ENCODE data around the gene CAPN11.

DNA sequence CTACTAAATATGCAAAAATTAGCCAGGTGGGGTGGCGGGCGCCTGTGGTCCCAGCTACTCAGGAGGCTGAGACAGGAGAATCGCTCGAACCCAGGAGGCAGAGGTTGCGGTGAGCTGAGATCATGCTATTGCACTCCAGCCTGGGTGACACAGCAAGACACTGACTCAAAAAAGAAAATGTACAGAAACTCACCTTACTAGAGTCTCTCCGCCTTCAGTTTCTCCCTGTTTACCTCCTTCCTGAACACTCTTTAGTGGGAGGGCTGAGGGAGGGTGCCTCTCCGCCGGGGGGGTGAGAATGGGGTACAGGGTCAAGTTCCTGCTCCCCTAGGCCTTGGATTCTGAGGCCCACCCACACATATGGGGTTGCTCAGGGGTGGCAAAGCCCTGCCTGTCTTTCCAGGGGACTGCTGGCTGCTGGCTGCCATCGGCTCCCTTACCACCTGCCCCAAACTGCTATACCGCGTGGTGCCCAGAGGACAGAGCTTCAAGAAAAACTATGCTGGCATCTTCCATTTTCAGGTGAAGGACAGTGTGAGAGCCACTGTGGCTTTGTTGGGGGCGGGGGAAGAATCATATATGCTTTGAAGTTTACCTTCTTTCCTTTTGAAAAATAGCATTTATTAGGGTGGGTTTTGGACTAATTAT lies 13.4 kb downstream of the CAPN11 start:
- TF ChIP-seq, protein P1, sequence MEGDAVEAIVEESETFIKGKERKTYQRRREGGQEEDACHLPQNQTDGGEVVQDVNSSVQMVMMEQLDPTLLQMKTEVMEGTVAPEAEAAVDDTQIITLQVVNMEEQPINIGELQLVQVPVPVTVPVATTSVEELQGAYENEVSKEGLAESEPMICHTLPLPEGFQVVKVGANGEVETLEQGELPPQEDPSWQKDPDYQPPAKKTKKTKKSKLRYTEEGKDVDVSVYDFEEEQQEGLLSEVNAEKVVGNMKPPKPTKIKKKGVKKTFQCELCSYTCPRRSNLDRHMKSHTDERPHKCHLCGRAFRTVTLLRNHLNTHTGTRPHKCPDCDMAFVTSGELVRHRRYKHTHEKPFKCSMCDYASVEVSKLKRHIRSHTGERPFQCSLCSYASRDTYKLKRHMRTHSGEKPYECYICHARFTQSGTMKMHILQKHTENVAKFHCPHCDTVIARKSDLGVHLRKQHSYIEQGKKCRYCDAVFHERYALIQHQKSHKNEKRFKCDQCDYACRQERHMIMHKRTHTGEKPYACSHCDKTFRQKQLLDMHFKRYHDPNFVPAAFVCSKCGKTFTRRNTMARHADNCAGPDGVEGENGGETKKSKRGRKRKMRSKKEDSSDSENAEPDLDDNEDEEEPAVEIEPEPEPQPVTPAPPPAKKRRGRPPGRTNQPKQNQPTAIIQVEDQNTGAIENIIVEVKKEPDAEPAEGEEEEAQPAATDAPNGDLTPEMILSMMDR (IDR thresholded peaks at IDR 0.05), result no peak
- TF ChIP-seq POLR2A (IDR thresholded peaks at IDR 0.05) (no peak), POLR2AphosphoS5 (IDR thresholded peaks at IDR 0.05) (no peak), EP300 (IDR thresholded peaks at IDR 0.05) (no peak)

Measured in stomach (tissue), 4 donors.